ENCODE data around the gene SLC22A1. TPM values are rescaled to one million over a fixed set of nuclear protein-coding genes. Genes with fewer than 3 reads are reported as not detected.

Gene SLC22A1
- total RNA-seq, 1 experiment from 2014 or later = 0.39 TPM

GRCh38 chr6:160081398-160081797 is 40.2 kb upstream of the SLC22A1 start:
- H2AK5ac ChIP-seq (ENCODE audit: insufficient read length, low read length) = no peak overlapping the region
- H3K9me3 ChIP-seq (ENCODE audit: control insufficient read depth, low read depth, low read length) = peaks cover 9% of the 10 kb centered on the region
- peaks cover 79 to 94% (median 93%) of the 10 kb centered on the region in 3 experiments for H3K36me3 Mint-ChIP-seq (ENCODE audit: insufficient read depth in 1 of 3, low read depth in 3 of 3)
- no peaks in the 10 kb centered on the region for H3K27me3 Mint-ChIP-seq (ENCODE audit: low read depth)
- no peak overlapping the region for H2BK5ac ChIP-seq (ENCODE audit: insufficient read length, low read length)
- H3K4ac ChIP-seq (ENCODE audit: low read depth, low read length) = no peak overlapping the region
- no peaks in the 10 kb centered on the region for H4K20me1 ChIP-seq (ENCODE audit: control insufficient read depth, insufficient read depth, insufficient read length)
- H4K91ac ChIP-seq (ENCODE audit: insufficient read length, low read depth, low read length) = no peak overlapping the region
- H3K23ac ChIP-seq (ENCODE audit: insufficient read length, low read depth, low read length) = no peak overlapping the region
- no peak overlapping the region for H3K18ac ChIP-seq (ENCODE audit: insufficient read length, low read depth, low read length)
- H2BK120ac ChIP-seq (ENCODE audit: low read depth, low read length, poor library complexity, severe bottlenecking) = no peak overlapping the region
- H3K14ac ChIP-seq (ENCODE audit: insufficient read depth, low read length) = no peak overlapping the region
- H3K4me3 Mint-ChIP-seq = no peak overlapping the region
- no peak overlapping the region for H3K4me2 ChIP-seq (ENCODE audit: insufficient read depth, insufficient read length, low read length)
- no peak overlapping the region for H4K8ac ChIP-seq (replicated peaks; ENCODE audit: insufficient read length, low read depth, low read length)
- H3T11ph ChIP-seq (ENCODE audit: low read length) = no peak overlapping the region
- H3K79me1 ChIP-seq (ENCODE audit: insufficient read depth, low read depth, low read length, poor library complexity, severe bottlenecking) = no peaks in the 10 kb centered on the region
- no peak for TF ChIP-seq CTCF (conservative IDR thresholded peaks at IDR 0.05)
- H2AFZ ChIP-seq (ENCODE audit: low read length) = no peak overlapping the region
- no peak overlapping the region for H4K5ac ChIP-seq (ENCODE audit: insufficient read length, low read depth, low read length)
- H3K23me2 ChIP-seq (ENCODE audit: insufficient read length, low read depth, low read length, poor library complexity, severe bottlenecking) = no peaks in the 10 kb centered on the region
- no peak overlapping the region for H2BK20ac ChIP-seq (ENCODE audit: low read depth, low read length, poor library complexity, severe bottlenecking)
- no peak overlapping the region for H3K56ac ChIP-seq (ENCODE audit: insufficient read length, low read depth, low read length)
- no CpG with 5 or more reads among the region's 11 CpGs for WGBS (ENCODE audit: extremely low coverage, insufficient read length, low lambda C conversion rate)
- peaks cover 5 to 8% of the 10 kb centered on the region in 2 experiments for H3K9me3 Mint-ChIP-seq
- H2BK15ac ChIP-seq (ENCODE audit: low read depth, low read length) = no peak overlapping the region
- H3K27me3 ChIP-seq (ENCODE audit: insufficient read depth, low read length) = no peaks in the 10 kb centered on the region
- DNase-seq = no peak
- H2BK12ac ChIP-seq (ENCODE audit: insufficient read length, low read depth, low read length) = no peak overlapping the region
- no peaks in the 10 kb centered on the region for H3K79me2 ChIP-seq (ENCODE audit: insufficient read depth, low read length)
- no peak overlapping the region for H3K27ac ChIP-seq (ENCODE audit: insufficient read length, low read depth, low read length)
- no peak overlapping the region for H3K9ac ChIP-seq (ENCODE audit: extremely low read depth, insufficient read length, low read length)
- H3K4me1 ChIP-seq (ENCODE audit: insufficient read depth, low read length) = no peaks in the 10 kb centered on the region
- H3K27ac Mint-ChIP-seq = no peak overlapping the region; a peak in 1 of 7 replicates
- peaks cover 2 to 3% of the 10 kb centered on the region in 2 experiments; a peak in 2 of 4 replicates for H3K4me1 Mint-ChIP-seq

Data from H9 (cell line).